C4-2B (cell line): ENCODE results near the gene MRPL24.
A peak's percentile ranks its signal among the peaks of the same experiment; 100 is the strongest.

Experiments
- H3K27ac ChIP-seq: fragments of 450-650 bp; 2 replicates; pipeline ENCODE4 v1.5.1; 2017
- ZFX ChIP-seq: fragments of 450-650 bp; IDR thresholded peaks from 2 replicates; pipeline ENCODE4 v1.6.1; 2017
- TF ChIP-seq, protein P1 (sequence below): fragments of 450-650 bp; conservative IDR thresholded peaks from 2 replicates; pipeline ENCODE4 v1.5.1; 2017; ENCODE audit warnings: mild to moderate bottlenecking

The MRPL24 gene

DNA sequence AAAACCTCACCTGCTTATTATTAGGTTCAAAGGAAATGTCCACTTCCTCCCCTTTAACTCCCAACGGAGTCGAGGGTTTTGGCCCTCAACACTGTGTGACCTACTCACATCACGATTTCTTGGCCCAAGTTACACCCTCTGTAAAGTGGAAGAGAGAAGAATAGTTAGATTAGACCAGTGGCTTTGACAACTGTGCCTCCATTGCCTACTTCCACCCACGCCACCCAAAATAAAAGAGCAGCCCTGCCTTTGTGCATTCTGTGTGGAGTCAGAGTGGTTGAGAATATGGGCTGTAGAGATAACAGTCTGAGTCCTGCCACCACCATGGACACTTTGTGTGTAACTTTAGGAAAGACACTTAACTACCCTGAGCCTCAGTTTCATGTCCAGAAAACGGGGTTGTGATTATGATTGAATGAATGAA, 14.7 kb upstream of the MRPL24 start:
- H3K27ac ChIP-seq = no peak overlapping the region
- TF ChIP-seq ZFX = no peak
- TF ChIP-seq, protein P1, sequence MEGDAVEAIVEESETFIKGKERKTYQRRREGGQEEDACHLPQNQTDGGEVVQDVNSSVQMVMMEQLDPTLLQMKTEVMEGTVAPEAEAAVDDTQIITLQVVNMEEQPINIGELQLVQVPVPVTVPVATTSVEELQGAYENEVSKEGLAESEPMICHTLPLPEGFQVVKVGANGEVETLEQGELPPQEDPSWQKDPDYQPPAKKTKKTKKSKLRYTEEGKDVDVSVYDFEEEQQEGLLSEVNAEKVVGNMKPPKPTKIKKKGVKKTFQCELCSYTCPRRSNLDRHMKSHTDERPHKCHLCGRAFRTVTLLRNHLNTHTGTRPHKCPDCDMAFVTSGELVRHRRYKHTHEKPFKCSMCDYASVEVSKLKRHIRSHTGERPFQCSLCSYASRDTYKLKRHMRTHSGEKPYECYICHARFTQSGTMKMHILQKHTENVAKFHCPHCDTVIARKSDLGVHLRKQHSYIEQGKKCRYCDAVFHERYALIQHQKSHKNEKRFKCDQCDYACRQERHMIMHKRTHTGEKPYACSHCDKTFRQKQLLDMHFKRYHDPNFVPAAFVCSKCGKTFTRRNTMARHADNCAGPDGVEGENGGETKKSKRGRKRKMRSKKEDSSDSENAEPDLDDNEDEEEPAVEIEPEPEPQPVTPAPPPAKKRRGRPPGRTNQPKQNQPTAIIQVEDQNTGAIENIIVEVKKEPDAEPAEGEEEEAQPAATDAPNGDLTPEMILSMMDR = no peak

DNA sequence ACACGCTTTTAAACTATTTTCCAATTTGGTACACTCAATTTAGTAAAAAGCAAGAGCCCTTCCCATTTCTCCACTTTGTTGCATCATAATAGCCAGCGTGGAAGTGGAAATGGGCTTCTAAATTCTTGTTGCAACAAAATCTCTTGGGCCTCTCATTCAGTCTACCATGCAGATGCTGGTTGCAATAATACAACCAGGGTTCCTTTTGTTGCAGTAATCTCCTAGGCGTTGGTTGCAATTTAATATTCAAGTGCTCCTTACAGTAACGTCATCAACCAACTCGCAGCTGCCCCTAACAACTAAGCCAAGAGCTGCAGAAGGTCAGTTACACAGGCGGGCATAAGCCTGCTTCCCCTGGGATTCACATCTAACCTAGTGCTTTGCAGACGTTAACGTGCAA, 13.3 kb upstream of the MRPL24 start:
- no peak overlapping the region for H3K27ac ChIP-seq
- TF ChIP-seq, protein P1 = no peak
- no peak for TF ChIP-seq ZFX

DNA sequence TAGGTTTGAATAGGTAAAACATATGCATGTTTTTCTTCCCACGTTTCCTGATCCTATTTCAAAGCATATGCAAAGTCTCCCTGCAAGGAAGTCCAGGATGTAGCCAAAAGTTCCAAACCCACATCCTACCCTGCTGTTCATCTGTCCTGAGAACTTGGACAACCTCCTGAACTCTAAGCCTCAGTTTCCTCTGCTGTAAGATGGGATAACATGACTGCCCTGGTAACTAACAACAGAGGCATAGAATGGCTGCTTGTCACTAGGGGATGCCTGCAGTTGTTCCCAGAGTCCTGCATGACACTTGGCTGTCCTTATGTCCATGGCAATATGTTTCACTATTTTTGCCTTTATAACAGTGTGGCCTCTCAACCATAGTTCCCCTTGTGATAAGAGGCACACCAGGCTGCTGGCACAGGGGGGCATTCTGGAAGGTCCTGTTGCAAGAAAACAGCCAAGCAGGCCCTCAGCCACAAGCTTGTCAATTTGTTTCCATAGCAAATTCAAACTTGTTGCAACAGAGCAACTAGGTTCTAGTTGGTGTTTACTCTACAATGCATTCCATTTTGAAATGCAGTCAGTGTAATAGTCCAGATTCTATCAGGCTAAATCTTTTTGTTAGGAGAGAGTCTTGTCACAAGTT, 12.1 kb upstream of the MRPL24 start:
- no peak for TF ChIP-seq ZFX
- H3K27ac ChIP-seq = no peak overlapping the region

DNA sequence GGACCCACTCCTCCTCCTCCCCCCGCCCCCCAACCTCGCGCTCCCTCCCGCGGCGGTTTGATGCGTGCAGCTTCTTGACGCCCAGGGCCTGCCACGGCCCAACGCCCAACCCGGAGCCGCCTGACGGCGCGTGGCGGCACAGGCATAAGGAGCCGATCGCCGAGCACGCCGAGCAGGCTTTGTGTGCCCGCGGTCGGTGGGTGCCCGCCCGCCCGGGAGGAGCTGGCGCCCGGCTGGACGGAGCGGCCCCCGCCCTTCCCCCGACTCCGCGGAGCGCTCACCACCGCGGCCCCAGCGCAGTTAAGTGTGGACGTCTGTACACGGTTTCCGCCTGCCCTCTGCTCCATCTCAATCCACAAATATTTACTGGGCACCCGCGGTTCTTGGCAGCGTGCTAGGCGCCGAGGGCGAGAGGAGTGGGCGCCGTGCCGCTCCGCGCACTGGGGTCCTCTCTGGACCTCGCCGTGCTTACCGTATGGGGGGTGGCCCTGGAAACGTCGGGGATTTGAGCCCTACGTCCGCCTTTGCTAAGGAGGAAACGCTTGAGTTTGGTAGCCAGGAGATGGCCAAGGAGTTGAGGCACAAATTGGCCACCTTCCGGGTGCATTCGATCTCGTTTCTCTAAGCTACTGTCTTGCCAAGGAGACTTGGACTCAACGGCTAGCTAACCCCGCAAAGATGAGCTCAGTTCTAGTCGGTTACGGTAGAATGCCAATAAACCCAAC, 11.0 kb upstream of the MRPL24 start:
- H3K27ac ChIP-seq = peak overlapping the region; percentile 100
- TF ChIP-seq, protein P1 = no peak
- no peak for TF ChIP-seq ZFX

DNA sequence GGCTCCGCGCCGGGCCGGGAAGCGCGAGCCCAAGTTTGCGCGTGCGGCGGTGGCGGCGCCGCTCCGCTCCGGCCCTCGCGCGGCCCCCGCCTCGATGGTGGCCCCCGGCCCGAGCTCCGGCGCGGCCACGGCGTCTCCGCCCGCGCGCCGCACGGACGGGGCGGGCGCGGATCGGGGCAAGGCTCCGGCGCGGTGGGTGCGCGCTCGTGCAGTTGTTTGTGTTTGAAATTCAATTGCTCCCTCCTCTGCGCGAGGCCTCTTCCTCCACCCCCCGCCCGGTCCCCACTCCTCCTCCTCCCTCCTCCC, 10.5 kb upstream of the MRPL24 start, which contains the start of gene HDGF:
TSS of gene HDGF (minus strand) at position 225 of the 306 bp plus-strand sequence. CDS start 246 bp downstream, outside the sequence.
- peak; percentile 76 for TF ChIP-seq ZFX
- TF ChIP-seq, protein P1 = no peak
- peak within 1 kb of the TSS; percentile 100 for H3K27ac ChIP-seq

DNA sequence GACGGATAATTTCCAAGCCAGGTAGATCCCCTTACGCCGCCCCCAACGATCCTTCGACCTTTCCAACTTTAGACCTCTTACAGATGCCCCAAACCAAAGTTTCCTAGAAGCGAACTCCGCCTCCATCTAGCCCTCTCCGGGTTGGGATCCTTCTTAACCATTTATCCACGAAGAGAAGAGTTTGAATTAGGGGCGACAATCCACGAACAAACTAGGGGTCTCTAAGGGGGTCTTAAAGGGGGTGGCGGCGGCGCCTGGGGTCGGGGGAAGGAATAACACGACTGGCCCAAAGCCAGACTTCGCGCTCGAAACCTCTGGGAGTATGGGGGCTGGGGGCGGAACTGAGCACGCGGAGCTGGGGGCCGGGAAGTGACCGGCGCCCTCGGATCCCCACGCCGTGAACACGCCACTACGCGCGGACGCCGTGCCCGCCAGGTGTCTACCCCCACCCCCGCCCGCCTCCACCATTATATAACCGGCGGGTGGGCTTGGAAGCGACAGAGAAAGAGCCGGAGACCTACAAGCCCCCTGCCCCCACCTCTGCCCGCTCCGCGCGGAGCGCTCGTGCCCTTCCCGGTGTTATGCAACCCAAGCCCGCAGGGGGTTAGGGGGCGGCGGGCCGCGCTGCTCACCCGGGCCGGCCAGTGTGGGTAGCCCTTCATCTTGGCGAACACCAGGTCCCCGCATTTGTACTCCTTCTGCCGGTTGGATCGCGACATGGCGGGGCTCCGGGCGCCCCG, 10.0 kb upstream of the MRPL24 start:
- H3K27ac ChIP-seq = peak overlapping the region; percentile 100
- TF ChIP-seq, protein P1 = no peak
- TF ChIP-seq ZFX = no peak

DNA sequence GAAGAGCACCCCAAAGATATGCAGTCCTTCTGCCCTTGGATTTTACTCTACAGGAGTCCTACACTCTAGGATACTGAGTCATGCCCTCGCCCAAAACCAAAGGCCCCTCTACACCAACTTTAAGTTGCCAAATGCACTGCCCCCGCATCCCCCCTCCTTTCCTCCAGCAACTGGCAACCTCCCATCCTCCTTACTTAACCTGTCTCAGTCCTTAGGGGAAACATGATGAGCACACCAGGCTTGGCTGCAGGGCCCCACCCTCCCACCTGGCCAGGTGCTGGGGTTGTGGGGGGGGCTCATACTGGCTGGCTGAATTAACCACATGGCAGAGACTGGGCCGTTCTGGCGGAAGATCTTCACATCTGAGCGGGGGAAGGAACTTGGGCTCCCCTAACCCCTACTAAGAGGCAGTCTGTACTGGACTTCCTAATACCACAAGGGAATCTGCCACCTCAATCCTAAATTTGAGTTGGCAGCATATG, 9.3 kb upstream of the MRPL24 start:
- TF ChIP-seq, protein P1 = no peak
- TF ChIP-seq ZFX = no peak

More for the DNA sequence above, 9.3 kb upstream of the MRPL24 start:
- peak overlapping the region; percentile 100 for H3K27ac ChIP-seq
